Measurements from ENCODE around the gene ITGB3BP. TPM values are rescaled to one million over a fixed set of nuclear protein-coding genes. Genes with fewer than 3 reads are reported as not detected.

Gene ITGB3BP
- total RNA-seq, 2 donors from 2014 or later = 41.5 to 62.7 TPM

- Mint-ChIP-seq H3K4me1 (no peaks in the 10 kb centered on the region), H3K27me3 (ENCODE audit: insufficient read depth) (no peaks in the 10 kb centered on the region), H3K36me3 (ENCODE audit: low read depth) (peaks cover 25% of the 10 kb centered on the region), H3K27ac (no peak overlapping the region), H3K4me3 (no peak overlapping the region), H3K9me3 (peaks cover 14% of the 10 kb centered on the region)
- Histone ChIP-seq H3K9me3 (ENCODE audit: control insufficient read depth, low read length) (peaks cover 16% of the 10 kb centered on the region), H3K36me3 (ENCODE audit: control insufficient read depth, insufficient read depth, low read length) (peaks cover 6% of the 10 kb centered on the region), H3K9ac (ENCODE audit: extremely low read depth, low read length, poor library complexity, severe bottlenecking) (no peak overlapping the region), H3K4me3 (ENCODE audit: low read length) (peak overlapping the region; percentile 36), H3K27ac (ENCODE audit: low read depth, low read length) (no peak overlapping the region), H3K4me1 (ENCODE audit: control insufficient read depth, insufficient read depth, low read length) (no peaks in the 10 kb centered on the region), H3K27me3 (ENCODE audit: control insufficient read depth, insufficient read depth, low read length, poor library complexity, severe bottlenecking) (no peaks in the 10 kb centered on the region)
- no peak for DNase-seq
- WGBS, 2 experiments (ENCODE audit: insufficient coverage in 1 of 2, insufficient read length in 1 of 2) = 100% methylated on average over 1 of the region's 1 CpG
- TF ChIP-seq, protein P1, sequence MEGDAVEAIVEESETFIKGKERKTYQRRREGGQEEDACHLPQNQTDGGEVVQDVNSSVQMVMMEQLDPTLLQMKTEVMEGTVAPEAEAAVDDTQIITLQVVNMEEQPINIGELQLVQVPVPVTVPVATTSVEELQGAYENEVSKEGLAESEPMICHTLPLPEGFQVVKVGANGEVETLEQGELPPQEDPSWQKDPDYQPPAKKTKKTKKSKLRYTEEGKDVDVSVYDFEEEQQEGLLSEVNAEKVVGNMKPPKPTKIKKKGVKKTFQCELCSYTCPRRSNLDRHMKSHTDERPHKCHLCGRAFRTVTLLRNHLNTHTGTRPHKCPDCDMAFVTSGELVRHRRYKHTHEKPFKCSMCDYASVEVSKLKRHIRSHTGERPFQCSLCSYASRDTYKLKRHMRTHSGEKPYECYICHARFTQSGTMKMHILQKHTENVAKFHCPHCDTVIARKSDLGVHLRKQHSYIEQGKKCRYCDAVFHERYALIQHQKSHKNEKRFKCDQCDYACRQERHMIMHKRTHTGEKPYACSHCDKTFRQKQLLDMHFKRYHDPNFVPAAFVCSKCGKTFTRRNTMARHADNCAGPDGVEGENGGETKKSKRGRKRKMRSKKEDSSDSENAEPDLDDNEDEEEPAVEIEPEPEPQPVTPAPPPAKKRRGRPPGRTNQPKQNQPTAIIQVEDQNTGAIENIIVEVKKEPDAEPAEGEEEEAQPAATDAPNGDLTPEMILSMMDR (conservative IDR thresholded peaks at IDR 0.05) = no peak
These were observed 61.3 kb downstream of the ITGB3BP start for GRCh38 chr1:63461661-63462230.

GRCh38 chr1:63458750-63459149 is 64.3 kb downstream of the ITGB3BP start:
- Mint-ChIP-seq H3K27ac (no peak overlapping the region), H3K4me1 (no peaks in the 10 kb centered on the region), H3K9me3 (peaks cover 14% of the 10 kb centered on the region), H3K4me3 (no peak overlapping the region), H3K27me3 (ENCODE audit: insufficient read depth) (no peaks in the 10 kb centered on the region), H3K36me3 (ENCODE audit: low read depth) (peaks cover 23% of the 10 kb centered on the region)
- Histone ChIP-seq H3K9ac (ENCODE audit: extremely low read depth, low read length, poor library complexity, severe bottlenecking) (no peak overlapping the region), H3K4me1 (ENCODE audit: control insufficient read depth, insufficient read depth, low read length) (no peaks in the 10 kb centered on the region), H3K4me3 (ENCODE audit: low read length) (no peak overlapping the region), H3K27me3 (ENCODE audit: control insufficient read depth, insufficient read depth, low read length, poor library complexity, severe bottlenecking) (no peaks in the 10 kb centered on the region), H3K27ac (ENCODE audit: low read depth, low read length) (no peak overlapping the region), H3K36me3 (ENCODE audit: control insufficient read depth, insufficient read depth, low read length) (peaks cover 6% of the 10 kb centered on the region), H3K9me3 (ENCODE audit: control insufficient read depth, low read length) (peaks cover 16% of the 10 kb centered on the region)
- DNase-seq = no peak
- TF ChIP-seq, protein P1 (conservative IDR thresholded peaks at IDR 0.05) = no peak

DNA sequence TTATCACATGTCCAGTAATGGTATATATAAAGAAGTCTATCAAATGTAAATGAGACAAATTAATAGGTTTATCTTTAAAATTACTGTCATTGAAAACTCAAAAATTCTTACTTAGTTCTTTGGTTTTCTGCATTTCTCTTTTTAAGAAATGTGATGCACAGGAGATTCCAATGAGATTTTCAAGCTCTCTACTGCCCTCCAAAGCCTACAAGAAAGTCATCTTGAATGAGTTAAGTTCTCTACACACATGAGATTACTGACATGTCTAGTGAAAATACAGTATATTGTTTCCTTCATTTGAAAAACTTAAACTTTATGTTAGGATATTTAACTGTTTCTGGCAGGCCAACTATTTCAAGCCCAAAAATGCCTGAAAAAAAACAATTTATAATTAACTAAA is 68.8 kb downstream of the ITGB3BP start:
- Mint-ChIP-seq H3K27me3 (ENCODE audit: insufficient read depth) (no peaks in the 10 kb centered on the region), H3K4me3 (no peak overlapping the region), H3K4me1 (no peaks in the 10 kb centered on the region), H3K9me3 (no peaks in the 10 kb centered on the region), H3K27ac (no peak overlapping the region), H3K36me3 (ENCODE audit: low read depth) (peaks cover 4% of the 10 kb centered on the region)
- DNase-seq = no peak
- peaks cover 5% of the 10 kb centered on the region for H3K36me3 ChIP-seq (ENCODE audit: control insufficient read depth, insufficient read depth, low read length)
- no peak overlapping the region for H3K4me3 ChIP-seq (ENCODE audit: low read length)
- H3K27ac ChIP-seq (ENCODE audit: low read depth, low read length) = no peak overlapping the region
- no peaks in the 10 kb centered on the region for H3K4me1 ChIP-seq (ENCODE audit: control insufficient read depth, insufficient read depth, low read length)
- H3K27me3 ChIP-seq (ENCODE audit: control insufficient read depth, insufficient read depth, low read length, poor library complexity, severe bottlenecking) = no peaks in the 10 kb centered on the region
- TF ChIP-seq, protein P1 (conservative IDR thresholded peaks at IDR 0.05) = peak; percentile 70
- no peaks in the 10 kb centered on the region for H3K9me3 ChIP-seq (ENCODE audit: control insufficient read depth, low read length)
- H3K9ac ChIP-seq (ENCODE audit: extremely low read depth, low read length, poor library complexity, severe bottlenecking) = no peak overlapping the region

All from endodermal cell (in vitro differentiated cells).